Small intestine (tissue), 4 donors: ENCODE data around the gene FEZF1. TPM values are rescaled to one million over a fixed set of nuclear protein-coding genes. Genes with fewer than 3 reads are reported as not detected.

Experiments used
- polyA plus RNA-seq, 4 donors: library from polyadenylated mRNA; stranded (reverse) in 3 of 4; unstranded in 1 of 4; fragments of 200-250 nt in 3 of 4; fragments of 120-200 nt in 1 of 4; gene quantifications; one replicate each; pipeline versions ENCODE4 v1.2.1 to v1.2.3, GENCODE V29; 2013
- donor health status: healthy with polysubstance abuse.
- donor health status: Bipolar disorder and iron deficiency.
- donor health status: healthy.

FEZF1 gene
- polyA plus RNA-seq, 4 donors, result not detected

Other genes with a start within 250 kb of the FEZF1 start
- gene AASS, start 160.5 kb downstream of the FEZF1 start, polyA plus RNA-seq, result 10 to 100 TPM in 1 of 4 donors, 1 to 10 TPM in 3; 4.5 to 17.0 (median 6.3) TPM